ENCODE data around the gene GPR55.
"Not testable (repeated sequence)": the region's sequence is repeated elsewhere in the genome, so short reads cannot be mapped to it uniquely, and the experiment has no call there.

GPR55 gene

GRCh38 chr2:230950874-230951339 is 25.9 kb upstream of the GPR55 start:
- DNase-seq = no peak

GRCh38 chr2:230949966-230950873 is 25.2 kb upstream of the GPR55 start:
- DNase-seq = no peak

DNA sequence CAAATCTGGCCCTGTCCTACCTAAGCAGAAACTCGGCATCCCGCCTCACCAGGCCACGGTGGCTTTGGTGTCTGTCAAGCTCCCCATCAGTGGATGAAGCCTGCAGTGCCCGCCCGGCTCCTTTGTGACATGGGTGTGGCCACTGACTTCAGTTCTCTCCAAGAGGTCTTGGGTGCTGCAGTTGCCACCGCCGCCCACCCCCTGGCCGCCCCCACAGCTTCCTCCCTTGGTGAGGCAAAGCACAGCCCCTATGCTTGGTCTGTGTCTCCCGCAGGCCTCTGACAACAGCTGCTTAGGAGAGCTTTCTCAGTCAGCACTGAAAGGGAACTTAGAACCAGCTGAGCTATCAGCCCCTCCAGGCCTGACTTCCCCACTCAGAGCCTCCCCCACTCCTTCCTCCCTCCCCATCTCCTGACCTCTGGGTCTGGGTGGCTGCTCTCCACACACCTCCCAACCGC is 22.9 kb upstream of the GPR55 start:
- no peak for DNase-seq

- DNase-seq = no peak
Measured at GRCh38 chr2:230947235-230947576, 22.2 kb upstream of the GPR55 start.

DNA sequence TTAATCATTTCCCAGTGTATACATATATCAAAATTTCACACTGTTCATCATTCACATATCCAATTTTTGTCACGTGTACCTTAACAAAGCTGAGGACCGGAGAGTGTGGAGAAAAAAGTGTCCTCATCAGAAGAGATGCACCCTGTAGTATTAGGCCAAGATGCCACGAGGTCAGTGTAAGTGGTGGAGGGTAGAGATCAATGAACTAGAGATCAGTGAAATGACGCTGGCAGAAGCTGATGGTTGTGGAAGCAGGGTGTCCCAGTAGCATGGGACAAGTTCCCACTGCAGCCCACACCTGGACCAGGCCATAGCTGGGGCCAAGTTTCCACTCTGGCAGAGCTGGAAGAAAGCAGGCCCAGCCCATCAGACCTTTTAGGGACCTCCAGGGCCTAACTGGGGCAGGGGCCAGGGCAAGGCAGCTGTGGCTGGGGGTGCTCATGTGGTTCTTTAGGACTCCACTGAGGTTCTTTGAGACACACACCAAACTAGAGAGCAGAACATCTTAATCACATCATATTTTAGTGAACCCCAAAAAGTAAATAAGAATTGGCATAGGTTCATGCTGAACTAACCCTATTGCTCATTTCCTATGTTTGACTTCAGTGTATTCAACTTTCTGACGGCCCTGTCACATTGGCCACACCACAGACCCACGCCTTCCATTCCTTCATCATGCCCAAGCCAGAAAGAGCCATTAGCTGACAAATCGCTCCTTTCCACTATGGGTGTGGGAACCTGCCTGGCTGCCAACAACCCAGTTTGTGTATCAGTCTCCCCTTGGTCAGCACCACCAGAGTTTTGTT is 21.6 kb upstream of the GPR55 start:
- DNase-seq = no peak

DNA sequence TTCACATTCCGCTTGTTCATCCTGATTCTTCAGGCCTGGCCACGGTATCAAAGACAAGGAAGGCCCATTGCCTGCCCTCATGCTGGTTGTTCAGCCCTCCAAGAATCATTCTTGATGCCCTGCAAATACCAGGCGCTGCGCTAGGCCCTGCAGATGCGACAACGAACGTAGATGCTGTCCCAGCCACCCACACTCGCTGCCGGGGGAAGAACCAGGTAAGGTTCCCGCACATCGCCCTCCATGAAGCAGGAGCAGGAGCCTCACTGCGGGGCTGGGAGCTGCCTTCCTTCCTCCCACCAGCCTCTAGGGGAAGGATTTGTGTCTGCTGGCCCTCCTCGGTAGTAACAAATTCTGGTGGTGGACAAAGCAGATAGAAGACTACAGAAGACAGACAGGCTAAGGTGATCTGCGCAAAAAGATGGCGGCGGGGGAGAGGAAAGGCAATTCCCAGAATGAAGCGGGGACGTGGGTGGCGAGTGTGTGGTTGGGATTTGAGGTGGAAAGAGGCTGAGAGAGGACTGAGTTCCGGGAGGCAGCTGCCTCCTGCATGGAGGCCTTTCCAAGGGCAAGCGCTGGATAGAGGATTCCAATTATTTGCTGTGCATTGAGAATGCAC is 19.8 kb upstream of the GPR55 start:
- no peak for DNase-seq

- DNase-seq = no peak
Measured at GRCh38 chr2:230944123-230944653, 19.1 kb upstream of the GPR55 start.

GRCh38 chr2:230942920-230943896 is 18.2 kb upstream of the GPR55 start:
- no peak for DNase-seq

GRCh38 chr2:230942371-230942770 is 17.3 kb upstream of the GPR55 start:
- DNase-seq = no peak

DNA sequence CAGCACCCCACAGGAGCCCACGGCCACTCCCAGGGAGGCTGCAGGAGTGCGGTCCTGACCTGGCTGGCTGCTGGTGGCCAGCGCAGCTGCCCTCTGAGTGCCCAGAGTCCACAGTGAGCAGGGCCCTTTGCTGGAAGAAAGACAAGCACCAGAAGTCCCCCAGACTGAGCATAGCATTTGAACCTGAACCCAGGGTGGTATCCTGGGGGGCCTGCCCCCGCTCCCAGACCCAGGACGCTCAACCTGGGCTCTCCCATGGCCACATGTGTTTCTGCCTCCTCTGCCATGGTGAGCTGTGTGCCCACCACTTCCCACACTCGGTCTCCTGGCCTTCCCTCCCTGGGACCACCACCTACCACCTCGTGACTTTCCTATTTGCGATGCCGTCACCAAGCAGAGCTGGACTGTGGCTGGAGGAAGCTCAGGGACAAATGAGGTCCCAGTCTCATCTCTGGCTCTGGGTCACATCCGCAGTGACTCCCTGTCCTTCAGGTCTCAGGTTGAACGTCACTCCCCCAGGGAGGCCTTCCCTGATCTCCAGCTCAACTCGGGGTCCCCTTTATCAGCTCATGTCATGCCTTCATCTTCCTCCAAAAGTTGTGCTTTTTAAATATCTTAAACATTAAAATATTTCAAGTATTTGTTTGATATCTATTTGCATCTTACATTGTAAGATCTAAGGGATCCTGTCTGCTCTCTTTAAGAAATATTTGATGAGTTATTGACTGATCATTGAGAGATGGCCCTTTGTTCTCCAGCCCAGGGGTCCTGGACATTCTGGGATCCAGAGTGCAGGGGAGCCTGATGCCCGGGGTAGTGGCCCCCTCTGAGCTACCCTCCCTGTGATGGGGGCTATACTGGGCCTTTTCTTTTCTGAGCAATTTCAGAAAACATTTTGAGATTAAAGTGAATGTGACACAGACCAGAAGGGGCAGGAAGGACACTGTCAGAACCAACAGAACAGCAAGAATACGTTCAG is 16.4 kb upstream of the GPR55 start:
- peak; percentile 45 for DNase-seq

GRCh38 chr2:230940471-230940815 is 15.4 kb upstream of the GPR55 start:
- peak; percentile 46 for DNase-seq

GRCh38 chr2:230939691-230940470 is 14.8 kb upstream of the GPR55 start:
- DNase-seq = peak; percentile 43

DNA sequence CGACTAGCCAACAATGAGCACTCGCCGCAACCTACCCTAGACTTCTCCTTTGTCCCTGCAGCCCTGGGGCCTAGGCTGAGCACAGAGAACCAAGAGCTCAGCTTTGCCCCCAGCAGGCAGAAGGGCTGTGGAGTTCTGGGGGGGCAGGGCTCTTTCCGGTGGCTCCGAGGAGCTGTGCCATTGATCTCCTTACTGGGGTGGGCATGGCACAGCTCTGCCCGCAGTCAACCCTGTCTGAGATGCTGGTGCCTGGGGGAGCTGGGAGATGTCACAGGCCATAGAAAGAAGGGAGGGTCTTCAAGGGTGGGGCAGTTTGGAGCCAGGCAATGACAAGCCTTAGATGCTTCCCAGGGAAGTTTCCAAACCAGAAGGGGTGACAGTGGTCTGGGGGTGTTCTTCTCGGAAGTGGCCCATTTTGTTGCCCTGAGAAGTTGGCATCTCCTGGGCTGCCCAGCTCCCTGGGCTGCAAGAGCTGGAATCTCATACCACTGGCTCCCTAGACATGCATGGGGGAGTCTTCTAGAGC is 14.1 kb upstream of the GPR55 start:
- no peak for DNase-seq

DNA sequence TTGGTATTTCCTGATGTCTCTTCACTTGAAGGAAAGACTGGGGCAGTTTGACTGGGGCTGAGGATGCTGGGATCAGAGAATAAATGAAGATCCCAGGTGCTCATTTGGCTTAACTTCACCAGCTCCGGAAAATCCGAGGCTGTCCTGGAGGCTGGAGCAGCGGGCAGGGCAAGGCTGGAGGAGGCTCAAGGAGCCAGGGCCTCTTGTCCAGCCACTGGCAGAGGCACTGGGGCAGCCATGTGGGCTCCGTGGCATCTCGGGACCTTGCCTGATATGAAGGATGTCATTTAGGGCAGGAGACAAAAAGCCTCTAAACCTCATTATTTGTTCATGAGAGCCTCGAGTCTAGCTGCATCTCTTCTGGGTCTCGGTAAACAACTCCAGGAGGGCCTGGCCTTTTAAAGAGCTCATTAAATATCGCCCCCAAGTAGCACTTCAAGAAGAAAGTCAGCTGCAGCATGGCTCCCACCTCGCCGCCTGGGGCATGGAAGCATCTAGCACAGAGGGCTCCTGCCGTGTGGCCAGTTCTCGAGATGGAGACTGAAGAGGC is 13.5 kb upstream of the GPR55 start:
- DNase-seq = no peak

- no peak for DNase-seq
Measured at GRCh38 chr2:230938098-230938497, 13.1 kb upstream of the GPR55 start.

DNA sequence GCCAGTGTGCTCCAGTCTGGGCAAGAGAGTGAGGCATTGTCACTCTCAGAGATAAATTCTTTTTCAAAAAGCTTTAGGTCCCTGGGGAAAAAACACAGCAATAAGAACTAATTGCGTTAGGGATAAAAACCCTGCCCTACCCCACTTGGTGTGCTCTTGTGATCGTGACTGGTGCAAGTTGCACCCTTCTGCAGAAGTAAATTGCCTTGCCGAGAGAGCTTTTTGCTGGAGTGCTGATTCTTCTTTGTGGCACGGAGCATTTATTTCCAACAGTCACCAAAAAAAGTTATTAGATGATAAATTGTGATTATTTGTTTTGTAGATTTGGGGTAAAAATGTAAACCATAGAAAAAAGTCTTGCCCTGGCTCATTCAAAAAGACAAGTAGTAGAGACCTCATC is 12.3 kb upstream of the GPR55 start:
- no peak for DNase-seq

GRCh38 chr2:230936243-230936642 is 11.2 kb upstream of the GPR55 start:
- DNase-seq = not testable (repeated sequence)

DNA sequence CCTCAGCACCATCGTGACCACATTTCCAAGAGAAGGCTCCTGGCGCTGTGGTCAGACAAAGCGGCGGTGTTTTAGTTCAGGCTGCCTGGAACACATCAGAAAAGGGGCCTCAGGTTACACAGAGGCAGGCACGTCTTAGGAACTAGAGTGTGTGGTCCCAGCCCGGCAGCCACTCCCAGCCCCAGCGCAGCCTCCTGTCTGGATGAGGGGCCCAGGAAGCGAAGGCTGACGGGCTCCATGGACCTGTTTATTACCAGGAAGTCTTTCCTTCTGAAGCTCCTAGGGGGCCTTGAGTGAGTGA is 10.0 kb upstream of the GPR55 start:
- DNase-seq = peak; percentile 38

All from activated CD8-positive, alpha-beta memory T cell treated with anti-CD3 and anti-CD28 coated beads, Interleukin-2, amount 50 U/mL, for 48 hours (primary cell).